ENCODE measurements around the gene MACF1. TPM values are rescaled to one million over a fixed set of nuclear protein-coding genes. Genes with fewer than 3 reads are reported as not detected.
"Not testable (repeated sequence)": the region's sequence is repeated elsewhere in the genome, so short reads cannot be mapped to it uniquely, and the experiment has no call there.

Gene MACF1
- total and polyA plus RNA-seq, 5 donors from 2014 or later = 21.8 to 431 (median 26.2) TPM

DNA sequence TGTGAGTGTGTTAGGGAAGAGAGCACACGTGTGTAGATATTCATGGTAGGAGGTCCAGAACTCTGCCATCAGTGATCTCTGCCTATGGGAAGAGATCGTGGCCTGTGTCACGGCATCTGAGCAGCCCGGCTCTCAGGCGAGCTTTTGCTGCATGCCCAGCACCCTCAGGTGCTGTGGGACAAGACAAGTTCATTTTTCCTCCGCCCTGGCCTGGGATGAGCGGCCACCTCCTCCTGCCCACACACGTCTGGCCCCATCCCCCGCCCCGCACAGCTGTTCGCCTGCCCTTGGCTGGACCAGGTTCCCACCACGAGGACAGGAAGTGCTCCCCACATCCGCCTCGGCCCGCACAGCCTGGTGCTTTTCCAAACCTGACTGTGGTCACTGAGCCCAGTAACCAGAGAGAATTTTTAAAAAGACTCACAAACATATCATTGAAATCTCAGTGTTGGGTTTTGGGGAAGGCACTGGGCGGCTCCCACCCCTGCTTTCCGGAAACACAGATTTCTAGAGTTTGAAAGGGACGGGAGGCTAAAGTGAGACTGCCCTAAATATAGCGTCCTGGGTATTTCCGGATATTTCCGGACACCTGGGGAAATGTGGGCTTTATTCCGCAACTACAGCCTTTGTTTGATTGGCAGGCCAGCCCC is 305.0 kb downstream of the MACF1 start:
- DNase-seq (peak in 1 of 3 donors; percentile 28), ATAC-seq (ENCODE audit: low read depth in 2 of 2) (peak in 1 of 2 donors; percentile 23)
- H3K36me3 Mint-ChIP-seq = no peaks in the 10 kb centered on the region
- H3K27ac Mint-ChIP-seq = peak overlapping the region in 1 of 3 donors; percentile 55
- no peaks in the 10 kb centered on the region for H3K36me3 ChIP-seq (ENCODE audit: control insufficient read depth, insufficient read depth, low read length)
- H3K4me1 ChIP-seq (ENCODE audit: control insufficient read depth, insufficient read depth, low read length, poor library complexity, severe bottlenecking) = peaks cover 5% of the 10 kb centered on the region
- H3K27ac ChIP-seq (ENCODE audit: insufficient read depth, low read length, poor library complexity, severe bottlenecking) = no peak overlapping the region
- peak overlapping the region in 3 of 4 donors; percentile 0 to 63 (median 37) for H3K4me3 Mint-ChIP-seq
- peaks cover 0 to 16% (median 8%) of the 10 kb centered on the region in 4 donors for H3K4me1 Mint-ChIP-seq
- H3K9me3 Mint-ChIP-seq = no peaks in the 10 kb centered on the region
- H3K27me3 ChIP-seq (ENCODE audit: control insufficient read depth, insufficient read depth, low read length) = no peaks in the 10 kb centered on the region
- peaks cover 6% of the 10 kb centered on the region for H3K27me3 Mint-ChIP-seq
- no peaks in the 10 kb centered on the region for H3K9me3 ChIP-seq (ENCODE audit: control insufficient read depth in 2 of 2, low read length in 2 of 2)
- H3K4me3 ChIP-seq (ENCODE audit: low read depth, low read length) = no peak overlapping the region

DNA sequence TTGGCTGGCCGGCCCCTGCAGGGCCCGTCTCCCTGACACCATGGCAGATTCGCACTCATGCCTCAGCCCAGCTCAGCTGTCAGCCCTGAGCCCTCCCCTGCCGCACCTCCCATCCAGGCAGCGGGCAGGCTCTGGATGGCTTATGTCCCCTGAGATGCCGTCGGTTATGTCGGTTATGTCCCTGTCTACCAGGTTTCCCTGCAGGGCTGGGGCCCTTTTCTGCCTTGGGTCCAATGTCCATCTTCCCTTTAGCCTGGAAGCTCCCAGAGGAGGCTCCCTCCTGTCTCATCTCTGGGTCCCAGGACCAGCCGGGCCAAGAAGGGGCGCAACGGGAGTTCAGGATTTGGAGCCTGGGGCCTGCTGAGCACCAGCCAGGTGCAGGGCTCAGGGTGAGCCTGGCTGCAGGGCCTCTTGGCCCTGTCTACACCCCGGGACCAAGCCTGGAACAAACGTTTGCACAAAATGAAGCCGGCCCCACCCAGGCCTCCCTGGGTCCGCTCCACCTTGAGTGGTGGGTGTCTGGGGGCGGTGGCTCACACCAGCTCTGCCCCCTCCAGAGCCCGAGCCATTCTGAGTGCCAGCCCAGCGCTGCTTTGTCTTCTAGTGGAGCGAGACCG is 306.2 kb downstream of the MACF1 start:
- not testable (repeated sequence) for H3K4me1 ChIP-seq (ENCODE audit: control insufficient read depth, insufficient read depth, low read length, poor library complexity, severe bottlenecking); H3K27ac ChIP-seq (ENCODE audit: insufficient read depth, low read length, poor library complexity, severe bottlenecking); H3K4me3 Mint-ChIP-seq; H3K9me3 ChIP-seq (ENCODE audit: control insufficient read depth in 2 of 2, low read length in 2 of 2); H3K4me3 ChIP-seq (ENCODE audit: low read depth, low read length); H3K27me3 ChIP-seq (ENCODE audit: control insufficient read depth, insufficient read depth, low read length); DNase-seq; H3K9me3 Mint-ChIP-seq; H3K36me3 ChIP-seq (ENCODE audit: control insufficient read depth, insufficient read depth, low read length); ATAC-seq (ENCODE audit: low read depth in 2 of 2); H3K36me3 Mint-ChIP-seq; H3K27me3 Mint-ChIP-seq
- Mint-ChIP-seq H3K27ac (peak overlapping the region in 1 of 3 donors; percentile 20), H3K4me1 (peaks cover 0 to 18% (median 8%) of the 10 kb centered on the region in 4 donors)

DNA sequence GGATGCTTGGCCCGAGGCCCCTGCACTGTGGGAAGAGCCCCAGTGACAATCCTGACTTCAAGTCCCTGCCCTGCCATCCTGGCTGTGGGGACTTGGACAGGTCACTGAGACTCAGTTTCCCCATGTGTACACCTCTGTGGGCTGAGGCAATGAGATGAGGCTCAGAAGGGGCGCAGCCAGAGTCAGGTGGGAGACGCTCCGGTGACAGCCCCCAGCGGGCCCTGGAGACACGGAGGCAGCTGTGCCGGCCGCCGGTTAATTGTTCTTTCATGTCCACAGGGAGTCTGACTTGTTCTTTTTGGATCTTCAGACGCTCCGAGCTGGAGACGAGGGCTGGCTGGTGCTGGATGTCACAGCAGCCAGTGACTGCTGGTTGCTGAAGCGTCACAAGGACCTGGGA is 307.0 kb downstream of the MACF1 start:
- H3K4me3 ChIP-seq (ENCODE audit: low read depth, low read length); H3K4me3 Mint-ChIP-seq; ATAC-seq (ENCODE audit: low read depth in 2 of 2); H3K9me3 Mint-ChIP-seq; H3K27ac ChIP-seq (ENCODE audit: insufficient read depth, low read length, poor library complexity, severe bottlenecking); H3K36me3 Mint-ChIP-seq; H3K27ac Mint-ChIP-seq; H3K4me1 ChIP-seq (ENCODE audit: control insufficient read depth, insufficient read depth, low read length, poor library complexity, severe bottlenecking); H3K27me3 ChIP-seq (ENCODE audit: control insufficient read depth, insufficient read depth, low read length); H3K9me3 ChIP-seq (ENCODE audit: control insufficient read depth in 2 of 2, low read length in 2 of 2); H3K27me3 Mint-ChIP-seq; H3K36me3 ChIP-seq (ENCODE audit: control insufficient read depth, insufficient read depth, low read length); DNase-seq: not testable (repeated sequence)
- peaks cover 0 to 18% (median 8%) of the 10 kb centered on the region in 4 donors for H3K4me1 Mint-ChIP-seq

DNA sequence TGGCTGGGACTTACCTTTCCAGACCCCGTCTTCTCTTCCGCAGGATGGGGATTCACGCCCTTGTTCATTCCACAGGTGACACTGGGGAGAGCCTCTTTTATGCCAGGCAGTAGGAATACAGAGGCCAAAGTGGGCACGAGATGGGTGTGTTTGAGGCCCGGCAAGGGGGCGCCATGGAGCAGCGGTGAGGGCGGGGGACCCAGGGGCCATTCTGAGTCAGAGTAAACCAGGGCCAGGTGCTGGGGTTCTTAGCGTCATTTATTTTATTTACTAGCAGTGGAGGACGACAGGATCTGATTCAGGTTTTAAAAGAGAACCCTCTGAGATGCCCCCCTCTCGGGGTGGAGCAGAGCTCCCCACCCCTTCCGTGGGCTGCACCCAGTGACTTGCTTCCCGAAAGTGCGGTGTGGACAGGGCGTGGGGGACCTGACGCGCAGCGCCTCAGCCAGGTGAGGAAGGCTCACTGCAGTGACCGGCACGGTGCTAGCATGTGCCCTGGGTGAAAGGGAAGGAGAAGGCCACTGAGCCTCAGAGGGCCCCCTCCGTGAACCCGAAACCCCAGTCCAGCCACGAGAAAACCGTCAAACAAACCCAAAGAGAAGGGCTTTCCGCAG is 307.8 kb downstream of the MACF1 start:
- H3K27ac Mint-ChIP-seq; H3K27me3 Mint-ChIP-seq; H3K4me1 ChIP-seq (ENCODE audit: control insufficient read depth, insufficient read depth, low read length, poor library complexity, severe bottlenecking); H3K9me3 ChIP-seq (ENCODE audit: control insufficient read depth in 2 of 2, low read length in 2 of 2); H3K4me3 Mint-ChIP-seq; H3K4me3 ChIP-seq (ENCODE audit: low read depth, low read length); H3K27ac ChIP-seq (ENCODE audit: insufficient read depth, low read length, poor library complexity, severe bottlenecking); H3K9me3 Mint-ChIP-seq; DNase-seq; H3K36me3 ChIP-seq (ENCODE audit: control insufficient read depth, insufficient read depth, low read length); H3K36me3 Mint-ChIP-seq; H3K27me3 ChIP-seq (ENCODE audit: control insufficient read depth, insufficient read depth, low read length): not testable (repeated sequence)
- H3K4me1 Mint-ChIP-seq = peaks cover 0 to 18% (median 8%) of the 10 kb centered on the region in 4 donors
- peak; percentile 17 to 51 for ATAC-seq (ENCODE audit: low read depth in 2 of 2)

DNA sequence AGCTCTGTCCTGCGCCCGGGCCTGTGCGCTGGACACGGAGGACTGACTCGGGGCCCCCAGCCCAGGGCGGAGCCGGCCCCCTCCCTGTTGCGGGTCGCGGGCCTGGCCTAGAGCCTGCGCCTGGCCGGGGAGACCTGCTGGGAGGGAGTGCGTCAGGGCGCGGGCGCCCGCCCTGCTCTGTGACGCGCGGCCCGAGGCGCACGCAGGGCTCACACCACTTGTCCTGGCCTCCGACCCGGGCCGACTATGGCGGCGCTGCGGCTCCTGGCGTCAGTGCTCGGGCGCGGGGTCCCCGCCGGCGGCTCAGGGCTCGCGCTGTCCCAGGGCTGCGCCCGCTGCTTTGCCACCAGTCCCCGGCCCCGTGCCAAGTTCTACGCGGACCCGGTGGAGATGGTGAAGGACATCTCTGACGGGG is 310.2 kb downstream of the MACF1 start:
- H3K27ac Mint-ChIP-seq; H3K27me3 ChIP-seq (ENCODE audit: control insufficient read depth, insufficient read depth, low read length); H3K9me3 Mint-ChIP-seq; H3K4me1 Mint-ChIP-seq; H3K4me1 ChIP-seq (ENCODE audit: control insufficient read depth, insufficient read depth, low read length, poor library complexity, severe bottlenecking); H3K36me3 ChIP-seq (ENCODE audit: control insufficient read depth, insufficient read depth, low read length); H3K4me3 ChIP-seq (ENCODE audit: low read depth, low read length); H3K27ac ChIP-seq (ENCODE audit: insufficient read depth, low read length, poor library complexity, severe bottlenecking); H3K4me3 Mint-ChIP-seq; H3K27me3 Mint-ChIP-seq; H3K36me3 Mint-ChIP-seq; H3K9me3 ChIP-seq (ENCODE audit: control insufficient read depth in 2 of 2, low read length in 2 of 2); DNase-seq: not testable (repeated sequence)
- peak in 1 of 2 donors; percentile 13 for ATAC-seq (ENCODE audit: low read depth in 2 of 2)

DNA sequence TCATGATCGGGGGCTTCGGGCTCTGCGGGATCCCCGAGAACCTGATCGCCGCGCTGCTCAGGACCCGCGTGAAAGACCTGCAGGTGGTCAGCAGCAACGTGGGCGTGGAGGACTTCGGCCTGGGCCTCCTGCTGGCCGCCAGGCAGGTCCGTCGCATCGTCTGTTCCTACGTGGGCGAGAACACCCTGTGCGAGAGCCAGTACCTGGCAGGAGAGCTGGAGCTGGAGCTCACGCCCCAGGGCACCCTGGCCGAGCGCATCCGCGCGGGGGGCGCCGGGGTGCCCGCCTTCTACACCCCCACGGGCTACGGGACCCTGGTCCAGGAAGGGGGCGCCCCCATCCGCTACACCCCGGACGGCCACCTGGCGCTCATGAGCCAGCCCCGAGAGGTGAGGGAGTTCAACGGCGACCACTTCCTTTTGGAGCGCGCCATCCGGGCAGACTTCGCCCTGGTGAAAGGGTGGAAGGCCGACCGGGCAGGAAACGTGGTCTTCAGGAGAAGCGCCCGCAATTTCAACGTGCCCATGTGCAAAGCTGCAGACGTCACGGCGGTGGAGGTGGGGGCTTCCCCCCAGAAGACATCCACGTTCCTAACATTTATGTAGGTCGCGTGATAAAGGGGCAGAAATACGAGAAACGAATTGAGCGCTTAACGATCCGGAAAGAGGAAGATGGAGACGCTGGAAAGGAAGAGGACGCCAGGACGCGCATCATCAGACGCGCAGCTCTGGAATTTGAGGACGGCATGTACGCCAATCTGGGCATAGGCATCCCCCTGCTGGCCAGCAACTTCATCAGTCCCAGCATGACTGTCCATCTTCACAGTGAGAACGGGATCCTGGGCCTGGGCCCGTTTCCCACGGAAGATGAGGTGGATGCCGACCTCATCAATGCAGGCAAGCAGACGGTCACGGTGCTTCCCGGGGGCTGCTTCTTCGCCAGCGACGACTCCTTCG is 310.9 kb downstream of the MACF1 start:
- not testable (repeated sequence) for DNase-seq; H3K4me1 Mint-ChIP-seq; H3K4me1 ChIP-seq (ENCODE audit: control insufficient read depth, insufficient read depth, low read length, poor library complexity, severe bottlenecking); ATAC-seq (ENCODE audit: low read depth in 2 of 2); H3K27ac Mint-ChIP-seq; H3K36me3 ChIP-seq (ENCODE audit: control insufficient read depth, insufficient read depth, low read length); H3K27ac ChIP-seq (ENCODE audit: insufficient read depth, low read length, poor library complexity, severe bottlenecking); H3K27me3 Mint-ChIP-seq; H3K36me3 Mint-ChIP-seq; H3K4me3 ChIP-seq (ENCODE audit: low read depth, low read length); H3K9me3 ChIP-seq (ENCODE audit: control insufficient read depth in 2 of 2, low read length in 2 of 2); H3K27me3 ChIP-seq (ENCODE audit: control insufficient read depth, insufficient read depth, low read length); H3K9me3 Mint-ChIP-seq
- H3K4me3 Mint-ChIP-seq = peak overlapping the region in 1 of 4 donors; percentile 57

DNA sequence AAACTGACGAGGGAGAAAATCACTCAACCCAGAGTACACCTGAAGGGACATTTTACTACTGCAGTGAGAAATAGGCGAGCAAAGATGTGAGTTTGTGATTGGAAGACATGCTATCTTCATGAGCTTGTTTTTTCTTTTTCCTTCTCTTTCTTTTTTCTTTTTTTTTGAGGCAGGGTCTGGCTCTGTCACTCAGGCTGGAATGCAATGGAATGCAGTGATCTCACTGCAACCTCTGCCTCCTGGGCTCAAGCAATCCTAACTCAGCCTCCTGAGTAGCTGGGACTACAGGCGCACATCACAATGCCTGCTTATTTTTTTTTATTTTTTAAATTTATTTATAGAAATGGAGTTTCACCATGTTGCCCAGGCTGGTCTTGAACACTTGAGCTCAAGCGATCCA is 312.3 kb downstream of the MACF1 start:
- not testable (repeated sequence) for H3K4me1 Mint-ChIP-seq; H3K27me3 Mint-ChIP-seq; H3K4me3 Mint-ChIP-seq; H3K36me3 ChIP-seq (ENCODE audit: control insufficient read depth, insufficient read depth, low read length); H3K4me3 ChIP-seq (ENCODE audit: low read depth, low read length); DNase-seq; ATAC-seq (ENCODE audit: low read depth in 2 of 2); H3K27me3 ChIP-seq (ENCODE audit: control insufficient read depth, insufficient read depth, low read length); H3K27ac ChIP-seq (ENCODE audit: insufficient read depth, low read length, poor library complexity, severe bottlenecking); H3K27ac Mint-ChIP-seq; H3K4me1 ChIP-seq (ENCODE audit: control insufficient read depth, insufficient read depth, low read length, poor library complexity, severe bottlenecking); H3K9me3 ChIP-seq (ENCODE audit: control insufficient read depth in 2 of 2, low read length in 2 of 2); H3K36me3 Mint-ChIP-seq; H3K9me3 Mint-ChIP-seq

Data from CD4-positive, CD25-positive, alpha-beta regulatory T cell (primary cell).